BE2C (cell line): ENCODE data around the gene TNFRSF9.
"Not testable (repeated sequence)": the region's sequence is repeated elsewhere in the genome, so short reads cannot be mapped to it uniquely, and the experiment has no call there.

Experiments used
- DNase-seq: peaks from one replicate; pipeline ENCODE4 v3.0.0-alpha.2; 2020
- H3K27me3 ChIP-seq: fragments of 250-450 bp; sonication (Bioruptor Pico); 2 replicates; pipeline ENCODE4 v1.5.1; 2020; ENCODE audit warnings: mild to moderate bottlenecking
- H3K36me3 ChIP-seq: fragments of 250-450 bp; sonication (Bioruptor Pico); 2 replicates; pipeline ENCODE4 v1.5.1; 2020; ENCODE audit warnings: mild to moderate bottlenecking
- H3K4me1 ChIP-seq: fragments of 250-450 bp; sonication (Bioruptor Pico); 2 replicates; pipeline ENCODE4 v1.5.1; 2020
- H3K4me3 ChIP-seq: 2 replicates; pipeline ENCODE4 v1.5.1; 2011; ENCODE audit warnings: low read depth, low read length
- H3K9me3 ChIP-seq: fragments of 250-450 bp; sonication (Bioruptor Pico); 2 replicates; pipeline ENCODE4 v1.5.1; 2020
- CTCF ChIP-seq: IDR thresholded peaks from 2 replicates; pipeline ENCODE4 v1.5.1; 2012; ENCODE audit warnings: mild to moderate bottlenecking, low read depth, low read length

The TNFRSF9 gene

GRCh38 chr1:7930645-7931445 is 9.8 kb downstream of the TNFRSF9 start:
- no peaks in the 10 kb centered on the region for H3K36me3 ChIP-seq
- no peaks in the 10 kb centered on the region for H3K4me1 ChIP-seq
- H3K27me3 ChIP-seq = no peaks in the 10 kb centered on the region
- no peak for DNase-seq
- no peaks in the 10 kb centered on the region for H3K9me3 ChIP-seq
- no peak for TF ChIP-seq CTCF
- H3K4me3 ChIP-seq = no peak overlapping the region

DNA sequence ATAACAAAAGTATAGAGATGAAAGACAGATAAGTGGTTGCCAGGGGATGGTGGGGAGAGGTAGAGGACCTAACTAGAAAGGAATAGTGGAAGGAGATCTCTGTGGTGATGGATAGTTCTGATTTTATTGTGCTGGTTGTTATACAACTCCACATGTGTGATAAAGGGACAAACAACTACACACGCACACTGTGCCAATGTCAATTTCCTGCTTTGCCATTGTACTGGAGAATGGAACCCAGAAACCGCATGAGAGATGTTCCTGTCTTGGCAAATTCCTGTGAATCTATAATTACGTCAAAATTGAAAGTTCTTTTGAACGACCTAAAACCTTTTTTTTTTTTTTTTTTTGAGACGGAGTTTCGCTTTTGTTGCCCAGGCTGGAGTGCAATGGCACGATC is 11.0 kb downstream of the TNFRSF9 start:
- no peak for TF ChIP-seq CTCF
- no peak for DNase-seq
- no peak overlapping the region for H3K4me3 ChIP-seq
- no peaks in the 10 kb centered on the region for H3K27me3 ChIP-seq
- H3K36me3 ChIP-seq = no peaks in the 10 kb centered on the region
- H3K9me3 ChIP-seq = no peaks in the 10 kb centered on the region
- no peaks in the 10 kb centered on the region for H3K4me1 ChIP-seq

DNA sequence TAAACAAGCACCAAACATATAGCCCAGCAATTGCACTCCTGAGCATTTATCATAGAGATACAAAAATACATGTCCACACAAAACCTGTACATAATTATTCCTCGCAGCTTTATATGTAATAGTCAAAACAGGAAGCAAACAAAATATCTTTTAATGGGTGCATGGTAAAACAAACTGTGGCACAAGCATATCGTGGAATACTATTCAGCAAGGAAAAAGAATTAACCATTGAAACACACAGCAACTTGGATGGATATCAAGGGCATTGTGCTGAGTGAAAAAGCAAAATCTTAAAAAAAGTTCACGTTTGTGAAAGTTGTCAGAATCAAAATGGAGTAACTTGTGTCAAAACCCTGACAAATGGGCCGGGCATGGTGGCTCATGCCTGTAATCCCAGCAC is 12.4 kb downstream of the TNFRSF9 start:
- H3K4me1 ChIP-seq = no peaks in the 10 kb centered on the region
- no peaks in the 10 kb centered on the region for H3K27me3 ChIP-seq
- no peak overlapping the region for H3K4me3 ChIP-seq
- no peak for DNase-seq
- H3K9me3 ChIP-seq = no peaks in the 10 kb centered on the region
- H3K36me3 ChIP-seq = no peaks in the 10 kb centered on the region
- TF ChIP-seq CTCF = no peak

DNA sequence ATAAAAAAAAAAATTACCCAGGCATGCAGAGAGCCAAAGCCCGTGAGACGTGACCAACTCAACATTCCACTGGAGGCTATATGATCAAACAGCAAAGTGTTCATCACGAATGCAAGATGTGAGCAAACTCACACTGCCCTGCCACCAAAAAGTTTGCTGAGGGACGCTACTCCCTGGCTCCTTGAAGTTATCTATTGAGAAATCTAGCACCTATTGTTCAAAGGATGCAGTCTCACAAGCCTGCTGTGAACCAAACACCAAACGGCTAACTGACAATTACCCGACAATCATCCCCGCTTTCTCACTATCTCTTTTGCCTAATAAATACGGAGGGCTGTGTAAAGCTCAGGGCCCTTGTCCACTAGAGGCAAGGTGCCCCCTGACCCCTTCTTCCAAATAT is 13.6 kb downstream of the TNFRSF9 start:
- not testable (repeated sequence) for H3K4me1 ChIP-seq, H3K9me3 ChIP-seq, DNase-seq, H3K27me3 ChIP-seq, H3K4me3 ChIP-seq, H3K36me3 ChIP-seq

DNA sequence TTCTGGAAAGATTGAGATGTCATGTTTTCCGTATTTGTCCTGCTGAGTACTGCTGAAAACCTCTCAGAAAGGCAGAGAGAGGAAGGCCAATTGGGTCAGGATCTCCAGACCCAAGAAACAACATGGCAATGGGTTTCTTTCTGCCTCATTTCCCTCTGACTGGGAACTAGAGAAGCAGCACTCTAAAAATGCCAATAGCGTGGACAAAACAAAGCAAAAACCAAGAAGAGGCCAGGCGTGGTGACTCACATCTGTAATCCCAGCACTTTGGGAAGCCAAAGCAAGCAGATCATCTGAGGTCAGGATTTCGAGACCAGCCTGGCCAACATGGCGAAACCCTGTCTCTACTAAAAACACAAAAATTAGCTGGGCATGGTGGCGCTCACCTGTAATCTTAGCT is 18.3 kb downstream of the TNFRSF9 start:
- H3K4me3 ChIP-seq = no peak overlapping the region
- H3K36me3 ChIP-seq = no peaks in the 10 kb centered on the region
- no peaks in the 10 kb centered on the region for H3K4me1 ChIP-seq
- DNase-seq = no peak
- no peak for TF ChIP-seq CTCF
- H3K27me3 ChIP-seq = no peaks in the 10 kb centered on the region
- no peaks in the 10 kb centered on the region for H3K9me3 ChIP-seq

DNA sequence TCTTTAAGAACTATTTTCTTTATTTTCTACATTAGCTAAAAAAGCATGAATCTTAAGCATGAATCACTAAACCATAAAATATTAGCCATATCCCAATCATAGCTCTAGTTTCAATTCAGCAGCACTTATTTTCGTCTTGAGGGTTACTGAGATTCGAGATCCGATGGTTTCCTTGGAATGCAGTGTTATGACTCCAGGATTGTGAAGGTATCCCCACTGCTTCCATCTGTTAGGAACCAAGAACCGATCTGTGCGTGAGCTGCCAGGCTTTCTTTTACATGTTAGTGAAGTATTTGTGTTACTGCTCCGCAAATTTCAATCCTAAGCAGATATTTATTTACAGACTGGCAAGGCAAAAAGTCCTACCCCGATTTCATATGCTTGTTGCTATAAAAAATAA is 18.8 kb downstream of the TNFRSF9 start:
- Histone ChIP-seq H3K9me3 (no peaks in the 10 kb centered on the region), H3K36me3 (no peaks in the 10 kb centered on the region), H3K4me1 (no peaks in the 10 kb centered on the region), H3K27me3 (no peaks in the 10 kb centered on the region), H3K4me3 (no peak overlapping the region)
- DNase-seq = no peak
- TF ChIP-seq CTCF = no peak
